MM.1S (cell line): ENCODE results near the gene DNER.

ENCODE experiments used
- DNase-seq: peaks from one replicate; pipeline ENCODE4 v3.0.0-alpha.2; 2015
- H2AFZ ChIP-seq: fragments of 300-600 bp; sonication (generic); 2 replicates; pipeline ENCODE4 v1.6.0; 2016; ENCODE audit warnings: antibody characterized with exemption, low read length
- H3F3A ChIP-seq: fragments of 300-600 bp; sonication (generic); 2 replicates; pipeline ENCODE4 v1.6.1; 2016; ENCODE audit warnings: mild to moderate bottlenecking, antibody characterized with exemption, low read length, moderate library complexity, mixed read lengths; ENCODE audit not compliant: insufficient read depth
- H3K27ac ChIP-seq: fragments of 300-600 bp; sonication (generic); 2 replicates; pipeline ENCODE4 v1.5.1; 2016; ENCODE audit warnings: mild to moderate bottlenecking, low read length
- H3K27me3 ChIP-seq: fragments of 300-600 bp; sonication (generic); replicated peaks from 2 replicates; pipeline ENCODE4 v1.6.0; 2016; ENCODE audit warnings: low read length; ENCODE audit not compliant: insufficient read depth
- H3K36me3 ChIP-seq: fragments of 300-600 bp; sonication (generic); replicated peaks from 2 replicates; pipeline ENCODE4 v1.6.1; 2016; ENCODE audit warnings: mild to moderate bottlenecking, low read length, mixed read lengths; ENCODE audit not compliant: insufficient read depth
- H3K4me1 ChIP-seq: fragments of 300-600 bp; sonication (generic); 2 replicates; pipeline ENCODE4 v1.6.1; 2016; ENCODE audit warnings: low read length, mixed read lengths
- H3K4me2 ChIP-seq: fragments of 300-600 bp; sonication (generic); 2 replicates; pipeline ENCODE4 v1.6.0; 2016; ENCODE audit warnings: low read depth, low read length
- H3K4me3 ChIP-seq: fragments of 300-600 bp; sonication (generic); 2 replicates; pipeline ENCODE4 v1.5.1; 2016; ENCODE audit warnings: low read length, mixed read lengths
- H3K79me2 ChIP-seq: fragments of 300-600 bp; sonication (generic); 2 replicates; pipeline ENCODE4 v1.6.1; 2016; ENCODE audit warnings: mixed run types, low read length, mixed read lengths
- H3K9ac ChIP-seq: fragments of 300-600 bp; sonication (generic); 2 replicates; pipeline ENCODE4 v1.6.1; 2016; ENCODE audit warnings: low read length, mixed read lengths
- H3K9me2 ChIP-seq: fragments of 300-600 bp; sonication (generic); replicated peaks from 2 replicates; pipeline ENCODE4 v1.6.1; 2016; ENCODE audit warnings: mild to moderate bottlenecking, low read length, mixed read lengths; ENCODE audit not compliant: insufficient read depth
- H3K9me3 ChIP-seq: fragments of 300-600 bp; sonication (generic); replicated peaks from 2 replicates; pipeline ENCODE4 v1.6.1; 2016; ENCODE audit warnings: mild to moderate bottlenecking, low read length, mixed read lengths; ENCODE audit not compliant: insufficient read depth
- H4K20me1 ChIP-seq: fragments of 300-600 bp; sonication (generic); 2 replicates; pipeline ENCODE4 v1.6.1; 2016; ENCODE audit warnings: mild to moderate bottlenecking, low read length, moderate library complexity, mixed read lengths; ENCODE audit not compliant: insufficient read depth
- EZH2 ChIP-seq: fragments of 300-600 bp; sonication (generic); optimal IDR thresholded peaks from 2 replicates; pipeline ENCODE3; 2017; ENCODE audit warnings: low read depth, mild to moderate bottlenecking, antibody characterized with exemption, low read length, mixed read lengths
- EZH2phosphoT487 ChIP-seq: fragments of 300-600 bp; sonication (generic); IDR thresholded peaks from 2 replicates; pipeline ENCODE4 v1.6.1; 2018; ENCODE audit warnings: antibody characterized with exemption, low read length
- TF ChIP-seq, protein P1 (sequence below): fragments of 300-600 bp; sonication (generic); IDR thresholded peaks from 2 replicates; pipeline ENCODE4 v1.5.1; 2016; ENCODE audit warnings: antibody characterized with exemption, low read length, mixed read lengths

Gene DNER

DNA sequence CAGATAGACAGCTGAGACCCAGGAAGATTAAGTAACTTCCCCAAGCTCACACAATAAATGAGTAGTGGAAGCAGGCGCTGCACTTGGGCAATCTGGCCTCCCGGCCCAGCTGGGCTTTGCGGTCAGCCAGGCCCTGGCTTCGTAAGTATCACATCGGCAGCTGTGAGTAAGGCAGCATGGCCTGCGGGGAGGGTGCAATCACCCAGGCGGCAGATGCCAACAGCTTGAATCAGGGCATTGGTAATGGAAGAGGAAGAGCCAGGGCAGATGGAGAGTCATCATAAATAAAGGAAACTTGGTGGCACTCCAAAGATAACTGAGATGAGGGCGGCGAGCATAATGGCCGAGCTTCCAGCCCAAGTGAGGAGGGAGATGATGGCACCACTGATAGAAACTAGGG lies 225.3 kb downstream of the DNER start:
- H2AFZ ChIP-seq = no peak overlapping the region
- DNase-seq = no peak
- H3K9me3 ChIP-seq = no peaks in the 10 kb centered on the region
- H4K20me1 ChIP-seq = no peaks in the 10 kb centered on the region
- no peaks in the 10 kb centered on the region for H3K4me1 ChIP-seq
- H3K36me3 ChIP-seq = no peaks in the 10 kb centered on the region
- no peaks in the 10 kb centered on the region for H3K9me2 ChIP-seq
- H3F3A ChIP-seq = no peaks in the 10 kb centered on the region
- no peak overlapping the region for H3K9ac ChIP-seq
- H3K27me3 ChIP-seq = no peaks in the 10 kb centered on the region
- TF ChIP-seq EZH2 = no peak
- no peak for TF ChIP-seq EZH2phosphoT487
- TF ChIP-seq, protein P1, sequence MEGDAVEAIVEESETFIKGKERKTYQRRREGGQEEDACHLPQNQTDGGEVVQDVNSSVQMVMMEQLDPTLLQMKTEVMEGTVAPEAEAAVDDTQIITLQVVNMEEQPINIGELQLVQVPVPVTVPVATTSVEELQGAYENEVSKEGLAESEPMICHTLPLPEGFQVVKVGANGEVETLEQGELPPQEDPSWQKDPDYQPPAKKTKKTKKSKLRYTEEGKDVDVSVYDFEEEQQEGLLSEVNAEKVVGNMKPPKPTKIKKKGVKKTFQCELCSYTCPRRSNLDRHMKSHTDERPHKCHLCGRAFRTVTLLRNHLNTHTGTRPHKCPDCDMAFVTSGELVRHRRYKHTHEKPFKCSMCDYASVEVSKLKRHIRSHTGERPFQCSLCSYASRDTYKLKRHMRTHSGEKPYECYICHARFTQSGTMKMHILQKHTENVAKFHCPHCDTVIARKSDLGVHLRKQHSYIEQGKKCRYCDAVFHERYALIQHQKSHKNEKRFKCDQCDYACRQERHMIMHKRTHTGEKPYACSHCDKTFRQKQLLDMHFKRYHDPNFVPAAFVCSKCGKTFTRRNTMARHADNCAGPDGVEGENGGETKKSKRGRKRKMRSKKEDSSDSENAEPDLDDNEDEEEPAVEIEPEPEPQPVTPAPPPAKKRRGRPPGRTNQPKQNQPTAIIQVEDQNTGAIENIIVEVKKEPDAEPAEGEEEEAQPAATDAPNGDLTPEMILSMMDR = no peak
- no peaks in the 10 kb centered on the region for H3K79me2 ChIP-seq
- no peak overlapping the region for H3K4me3 ChIP-seq
- H3K4me2 ChIP-seq = no peak overlapping the region
- H3K27ac ChIP-seq = no peak overlapping the region

DNA sequence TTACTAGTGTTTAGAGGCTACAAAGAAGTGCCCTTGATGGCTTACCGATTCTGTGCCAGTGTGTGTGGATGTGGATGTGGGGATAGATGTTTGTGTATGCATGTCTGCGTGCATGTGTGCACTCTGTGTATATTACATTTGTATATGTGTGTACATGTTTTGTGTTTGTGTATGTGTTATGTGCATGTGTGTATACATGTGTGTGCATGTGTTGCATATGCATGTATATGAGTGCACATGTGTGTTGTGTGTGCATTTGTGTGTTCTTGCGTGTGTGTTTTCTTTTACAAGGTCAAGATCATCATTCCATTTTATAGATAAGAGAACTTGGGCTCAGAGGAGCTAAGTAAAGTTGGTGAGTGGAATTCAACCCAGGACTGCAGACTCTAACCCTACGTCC lies 226.1 kb downstream of the DNER start:
- no peak overlapping the region for H3K4me2 ChIP-seq
- no peaks in the 10 kb centered on the region for H3K36me3 ChIP-seq
- no peaks in the 10 kb centered on the region for H3K4me1 ChIP-seq
- no peaks in the 10 kb centered on the region for H4K20me1 ChIP-seq
- H3K79me2 ChIP-seq = no peaks in the 10 kb centered on the region
- no peak overlapping the region for H3K4me3 ChIP-seq
- H3F3A ChIP-seq = no peaks in the 10 kb centered on the region
- H3K27me3 ChIP-seq = no peaks in the 10 kb centered on the region
- H3K9me2 ChIP-seq = no peaks in the 10 kb centered on the region
- no peak for DNase-seq
- no peaks in the 10 kb centered on the region for H3K9me3 ChIP-seq
- no peak overlapping the region for H3K9ac ChIP-seq
- H2AFZ ChIP-seq = no peak overlapping the region
- no peak overlapping the region for H3K27ac ChIP-seq
- TF ChIP-seq EZH2 = no peak
- TF ChIP-seq, protein P1 = no peak
- TF ChIP-seq EZH2phosphoT487 = no peak

DNA sequence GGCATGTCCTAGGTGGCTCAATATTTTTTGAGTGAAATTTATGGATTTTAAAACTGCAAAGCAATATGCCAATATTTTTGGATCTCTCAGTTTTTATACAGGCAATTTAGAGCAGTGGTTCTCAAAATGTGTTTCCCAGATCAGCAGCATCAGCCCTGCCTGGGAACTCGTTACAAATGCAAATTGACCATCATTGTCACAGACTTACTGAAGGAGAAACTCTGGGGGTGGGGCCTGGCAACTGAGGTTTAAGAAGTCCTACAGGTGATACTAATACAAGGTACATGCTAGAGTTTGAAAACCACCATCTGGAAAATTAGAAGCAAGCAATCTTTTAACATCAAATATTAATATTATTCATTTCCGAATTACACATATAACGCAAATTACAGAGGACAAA lies 227.7 kb downstream of the DNER start:
- Histone ChIP-seq H3K79me2 (no peaks in the 10 kb centered on the region), H3K9ac (no peak overlapping the region), H4K20me1 (no peaks in the 10 kb centered on the region), H3F3A (no peaks in the 10 kb centered on the region), H3K4me3 (no peak overlapping the region), H2AFZ (no peak overlapping the region), H3K27me3 (no peaks in the 10 kb centered on the region), H3K4me1 (no peaks in the 10 kb centered on the region), H3K36me3 (no peaks in the 10 kb centered on the region), H3K27ac (no peak overlapping the region), H3K9me3 (no peaks in the 10 kb centered on the region), H3K4me2 (no peak overlapping the region), H3K9me2 (no peaks in the 10 kb centered on the region)
- no peak for DNase-seq
- TF ChIP-seq EZH2 (no peak), EZH2phosphoT487 (no peak)
- TF ChIP-seq, protein P1 = no peak
